ENCODE results near the gene BSND. TPM values are rescaled to one million over a fixed set of nuclear protein-coding genes. Genes with fewer than 3 reads are reported as not detected.

BSND gene
- total RNA-seq: not detected in 2 replicates

DNA sequence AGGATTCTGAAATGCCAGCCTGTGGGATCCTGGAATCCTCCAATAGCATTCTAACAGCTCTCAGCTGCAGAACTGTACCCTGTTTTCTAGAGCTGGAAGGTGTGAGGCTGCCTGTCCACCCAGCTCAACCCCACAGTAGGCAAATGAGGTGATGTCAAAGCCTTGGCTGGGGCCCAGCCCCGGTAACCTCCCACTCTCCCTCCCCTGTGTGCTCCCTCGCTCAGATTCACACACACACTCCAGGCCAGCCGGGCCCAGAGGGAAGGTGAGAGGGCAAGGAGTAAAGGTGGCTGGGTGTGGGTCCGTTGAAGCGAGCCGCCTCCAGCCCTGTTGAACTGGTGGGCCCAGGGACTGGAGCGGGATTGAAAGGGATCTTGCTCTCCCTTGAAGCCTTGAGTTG, at the start of gene BSND:
Gene BSND (plus strand): TSS at position 257 of the 400 bp plus-strand sequence. CDS start 254 bp downstream, outside the sequence.

DNA sequence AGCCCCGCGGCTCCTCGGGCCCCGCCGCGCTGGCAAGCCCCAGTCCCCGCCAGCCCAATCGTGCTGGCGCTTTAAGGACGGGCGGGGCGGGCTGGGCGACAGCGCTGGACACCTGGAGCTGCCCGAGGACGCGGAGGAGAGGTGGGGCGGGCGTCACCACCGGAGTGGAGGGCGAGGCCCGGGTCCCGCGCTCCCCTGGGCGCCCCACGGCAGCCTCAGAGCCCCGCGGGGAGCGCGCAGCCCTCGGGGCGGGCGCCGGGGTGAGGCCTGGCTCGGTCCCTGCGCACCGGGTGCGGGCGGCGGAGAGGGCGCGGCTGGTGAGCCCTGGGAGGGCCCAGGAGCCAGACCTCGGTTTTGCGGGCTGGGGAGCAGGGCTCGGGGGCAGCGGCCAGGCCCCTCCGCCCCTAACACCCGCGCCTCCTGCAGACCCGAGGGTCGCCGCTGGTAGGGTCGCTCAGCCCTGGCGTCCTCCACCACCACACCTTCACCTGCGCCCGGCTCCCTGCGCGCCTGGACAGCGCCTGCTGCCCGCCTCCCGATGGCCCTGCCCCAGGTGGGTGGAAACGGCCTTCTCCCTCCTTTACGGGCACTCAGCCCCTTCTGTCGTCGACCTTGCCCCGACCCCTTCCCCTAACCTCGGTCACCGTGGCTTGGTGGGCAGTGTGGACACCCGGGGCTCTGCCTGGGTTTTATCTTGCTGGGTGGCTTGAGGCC, 18.0 kb upstream of the BSND start, which contains the start of gene TMEM61:
Gene TMEM61 (plus strand): TSS at position 101 of the 714 bp plus-strand sequence. CDS start 438 bp downstream, at position 539.

DNA sequence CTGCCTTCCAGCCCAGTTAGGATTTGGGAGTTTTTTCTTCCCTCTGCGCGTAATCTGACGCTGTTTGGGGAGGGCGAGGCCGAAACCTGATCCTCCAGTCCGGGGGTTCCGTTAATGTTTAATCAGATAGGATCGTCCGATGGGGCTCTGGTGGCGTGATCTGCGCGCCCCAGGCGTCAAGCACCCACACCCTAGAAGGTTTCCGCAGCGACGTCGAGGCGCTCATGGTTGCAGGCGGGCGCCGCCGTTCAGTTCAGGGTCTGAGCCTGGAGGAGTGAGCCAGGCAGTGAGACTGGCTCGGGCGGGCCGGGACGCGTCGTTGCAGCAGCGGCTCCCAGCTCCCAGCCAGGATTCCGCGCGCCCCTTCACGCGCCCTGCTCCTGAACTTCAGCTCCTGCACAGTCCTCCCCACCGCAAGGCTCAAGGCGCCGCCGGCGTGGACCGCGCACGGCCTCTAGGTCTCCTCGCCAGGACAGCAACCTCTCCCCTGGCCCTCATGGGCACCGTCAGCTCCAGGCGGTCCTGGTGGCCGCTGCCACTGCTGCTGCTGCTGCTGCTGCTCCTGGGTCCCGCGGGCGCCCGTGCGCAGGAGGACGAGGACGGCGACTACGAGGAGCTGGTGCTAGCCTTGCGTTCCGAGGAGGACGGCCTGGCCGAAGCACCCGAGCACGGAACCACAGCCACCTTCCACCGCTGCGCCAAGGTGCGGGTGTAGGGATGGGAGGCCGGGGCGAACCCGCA, 40.8 kb downstream of the BSND start, which contains the start of gene PCSK9:
Gene PCSK9 (plus strand): TSS at position 207 of the 741 bp plus-strand sequence. CDS start 290 bp downstream, at position 497.

Other genes with a start within 250 kb of the BSND start
- gene PARS2, start 234.4 kb upstream of the BSND start, total RNA-seq: 5.5 and 6.6 TPM in 2 replicates
- gene TTC22, start 197.6 kb upstream of the BSND start, total RNA-seq: 18.1 and 20.2 TPM in 2 replicates
- gene DHCR24, start 111.7 kb upstream of the BSND start, total RNA-seq: 420 and 515 TPM in 2 replicates
- 0.85 and 1.5 TPM in 2 replicates for gene TMEM61, start 18.3 kb upstream of the BSND start, total RNA-seq
- gene PCSK9, start 40.6 kb downstream of the BSND start, total RNA-seq: 93.0 and 125 TPM in 2 replicates
- 15.0 and 21.7 TPM in 2 replicates for gene USP24, start 216.4 kb downstream of the BSND start, total RNA-seq